GM18861 (cell line): ENCODE results near the gene GNAI3.

Experiments used
- ATAC-seq: cut with Tn5 transposase; IDR thresholded peaks from one replicate; pipeline ENCODE4 v1.9.1; 2021; ENCODE audit not compliant: unreplicated experiment

The GNAI3 gene

GRCh38 chr1:109523706-109524105 is 24.7 kb upstream of the GNAI3 start:
- no peak for ATAC-seq

DNA sequence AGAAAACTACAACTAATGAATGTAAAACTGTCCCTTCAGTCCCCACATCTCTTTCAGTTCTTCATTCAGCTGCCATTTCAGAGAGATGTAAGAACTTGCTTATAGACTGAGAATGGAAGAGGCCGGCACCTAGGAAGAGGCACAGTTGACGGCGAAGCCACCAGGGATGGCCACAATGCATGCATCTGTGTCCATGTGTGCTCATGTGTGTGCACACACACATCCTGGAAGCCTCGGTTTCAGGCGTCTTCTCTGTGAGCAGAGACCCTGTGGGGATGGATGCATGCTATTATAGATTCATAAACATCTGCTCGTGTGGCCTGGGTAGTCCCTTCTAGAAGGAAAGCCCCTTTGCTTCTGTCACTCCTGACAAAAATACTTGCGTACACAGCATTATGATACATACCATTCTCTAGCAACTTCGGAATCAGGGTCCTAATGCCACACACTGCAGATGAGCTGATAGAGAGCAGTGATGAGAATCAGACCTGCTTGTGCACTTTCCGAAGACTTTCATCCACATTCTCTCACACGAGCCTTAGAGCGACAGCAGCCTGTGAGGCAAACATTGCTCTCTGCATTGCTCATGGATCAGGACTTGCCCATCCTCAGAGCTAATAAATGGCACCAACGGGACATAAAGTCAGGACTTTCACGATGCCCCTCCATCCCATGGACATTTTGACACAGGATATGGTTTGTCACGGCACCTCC is 21.2 kb upstream of the GNAI3 start:
- no peak for ATAC-seq

GRCh38 chr1:109527846-109528695 is 20.3 kb upstream of the GNAI3 start:
- no peak for ATAC-seq

- no peak for ATAC-seq
Observed at GRCh38 chr1:109528712-109529111, 19.7 kb upstream of the GNAI3 start.

- no peak for ATAC-seq
Observed at GRCh38 chr1:109529881-109530456, 18.4 kb upstream of the GNAI3 start.

DNA sequence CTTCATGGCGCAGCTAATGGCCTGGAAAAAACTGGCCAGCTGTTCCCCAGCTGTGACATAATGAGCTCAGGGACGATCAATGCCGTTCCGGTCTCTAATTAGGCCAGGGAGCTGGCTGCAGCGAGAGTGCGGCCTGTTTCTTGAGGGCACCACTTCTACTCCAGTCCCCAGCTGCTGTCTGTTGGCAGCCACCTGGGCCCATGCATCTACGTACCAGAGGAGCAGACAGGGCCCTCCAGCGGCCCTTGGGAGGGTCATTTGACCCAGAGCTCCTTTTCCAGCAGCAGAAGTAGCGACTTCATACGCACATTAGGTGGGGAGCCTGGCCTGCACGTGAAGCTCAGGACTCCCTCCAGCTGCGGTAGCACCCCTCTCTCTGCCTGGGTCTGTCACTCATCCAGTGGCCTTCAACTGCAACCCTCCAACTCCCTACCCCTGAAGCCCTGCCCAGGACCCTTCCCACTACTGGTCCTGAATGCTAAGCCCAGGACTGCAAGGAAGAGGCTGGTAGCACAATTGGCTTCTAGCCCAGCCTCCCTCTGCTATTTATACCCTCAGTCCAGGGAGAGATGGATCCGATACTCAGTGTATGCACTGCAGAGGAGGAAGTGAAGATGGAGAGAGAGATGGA is 17.8 kb upstream of the GNAI3 start:
- no peak for ATAC-seq

DNA sequence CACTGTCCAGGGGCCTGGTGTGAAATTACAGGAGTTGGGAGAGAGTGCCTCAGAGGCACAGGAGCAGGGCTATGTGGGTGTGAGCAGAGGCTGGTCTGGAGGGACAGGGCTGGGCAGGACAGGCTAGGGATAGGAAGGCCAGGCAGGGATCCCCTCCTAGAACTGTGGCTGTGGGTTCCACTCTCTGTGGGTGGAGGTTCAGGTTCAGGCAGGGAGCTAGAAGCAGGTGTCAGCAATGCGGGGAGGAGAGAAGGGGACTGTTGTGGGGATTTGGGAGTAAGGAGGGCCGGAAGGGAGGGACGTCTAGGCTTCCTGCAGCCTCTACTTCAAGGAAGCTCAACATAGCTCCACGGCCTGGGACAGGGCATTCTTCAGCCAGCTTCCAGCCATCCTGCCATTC is 17.0 kb upstream of the GNAI3 start:
- ATAC-seq = no peak

DNA sequence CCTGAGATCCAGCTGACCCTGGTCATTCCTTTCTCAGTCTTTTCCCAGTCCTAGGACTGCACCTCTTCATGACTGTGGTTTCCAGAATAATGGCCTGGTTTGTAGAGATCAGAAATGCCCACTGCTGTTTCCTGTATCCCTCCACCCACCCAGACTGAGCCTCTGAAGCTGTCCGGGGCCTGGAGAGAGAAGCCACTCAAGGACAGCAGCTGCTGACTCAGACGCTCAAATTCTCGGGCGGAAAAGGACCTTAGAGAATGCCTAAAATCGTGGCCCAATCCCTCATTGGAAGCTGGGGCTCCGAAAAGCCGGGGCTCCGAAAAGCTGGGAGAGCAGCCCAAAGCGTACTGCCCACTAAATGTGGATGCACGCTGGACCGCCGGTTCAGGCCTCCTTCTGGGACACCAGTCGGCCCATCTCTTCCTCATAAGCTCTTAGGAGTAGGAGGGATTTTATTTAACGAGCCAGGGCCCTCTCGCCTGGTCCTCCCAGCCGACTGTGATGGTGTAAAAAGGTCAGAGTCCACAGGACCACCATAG is 16.5 kb upstream of the GNAI3 start:
- ATAC-seq = no peak

DNA sequence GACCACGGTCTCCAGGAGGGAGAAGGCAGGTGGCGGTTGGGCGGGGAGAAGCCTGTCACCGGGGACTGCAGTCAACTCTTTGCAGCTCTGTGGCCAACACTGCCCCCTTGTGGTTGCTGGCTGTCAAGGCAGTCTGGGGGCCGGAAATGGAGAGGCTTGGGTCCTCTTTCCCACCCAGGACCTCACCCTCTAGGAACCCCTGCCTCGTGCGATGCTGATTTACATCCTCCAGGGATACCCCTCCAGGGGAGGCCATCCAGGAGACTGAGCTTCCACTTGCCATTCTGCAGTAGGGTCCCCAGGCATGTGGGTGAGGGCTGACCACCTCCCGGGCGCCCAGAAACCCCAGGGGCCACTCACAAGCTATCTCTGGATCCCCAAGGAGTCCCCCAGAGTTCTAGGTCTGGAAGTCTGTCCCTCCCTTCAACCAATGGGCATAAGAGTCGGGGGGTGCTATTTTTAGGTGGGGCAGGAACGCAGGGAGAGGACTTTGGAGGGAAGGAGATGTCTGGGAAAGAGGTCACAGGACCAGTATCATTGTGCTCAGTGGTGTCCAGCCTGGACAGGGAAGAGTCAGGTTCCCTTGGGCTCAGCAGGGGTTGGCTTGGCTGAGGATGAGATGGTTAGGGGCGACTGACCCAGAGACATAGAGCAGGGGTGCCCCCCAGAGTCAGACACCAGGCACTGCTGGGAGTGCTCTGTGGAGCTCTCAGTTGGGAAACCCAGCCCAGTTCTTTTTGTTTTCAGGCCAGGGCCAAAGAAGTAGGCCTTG is 15.9 kb upstream of the GNAI3 start:
- peak; percentile 63 for ATAC-seq

GRCh38 chr1:109534307-109534858 is 14.0 kb upstream of the GNAI3 start:
- ATAC-seq = no peak

DNA sequence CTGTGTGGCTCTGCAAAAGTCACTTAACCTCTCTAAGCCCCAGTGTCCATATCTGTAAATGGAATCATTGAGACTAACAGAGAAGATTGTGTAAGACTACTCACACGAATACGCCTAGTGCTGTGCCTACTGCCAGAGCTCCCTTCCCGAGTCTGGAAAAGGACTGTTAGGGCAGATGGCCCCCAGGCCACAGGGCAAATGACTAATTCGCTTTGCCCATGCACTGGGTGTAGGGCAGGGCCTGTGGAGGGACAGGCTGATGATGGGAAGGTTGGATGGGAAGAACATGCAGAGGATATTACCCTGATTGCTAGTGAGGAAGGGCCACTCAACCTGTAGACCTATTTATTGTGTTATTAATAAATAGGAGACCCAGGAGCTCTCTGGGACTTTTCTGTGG is 12.9 kb upstream of the GNAI3 start:
- no peak for ATAC-seq

DNA sequence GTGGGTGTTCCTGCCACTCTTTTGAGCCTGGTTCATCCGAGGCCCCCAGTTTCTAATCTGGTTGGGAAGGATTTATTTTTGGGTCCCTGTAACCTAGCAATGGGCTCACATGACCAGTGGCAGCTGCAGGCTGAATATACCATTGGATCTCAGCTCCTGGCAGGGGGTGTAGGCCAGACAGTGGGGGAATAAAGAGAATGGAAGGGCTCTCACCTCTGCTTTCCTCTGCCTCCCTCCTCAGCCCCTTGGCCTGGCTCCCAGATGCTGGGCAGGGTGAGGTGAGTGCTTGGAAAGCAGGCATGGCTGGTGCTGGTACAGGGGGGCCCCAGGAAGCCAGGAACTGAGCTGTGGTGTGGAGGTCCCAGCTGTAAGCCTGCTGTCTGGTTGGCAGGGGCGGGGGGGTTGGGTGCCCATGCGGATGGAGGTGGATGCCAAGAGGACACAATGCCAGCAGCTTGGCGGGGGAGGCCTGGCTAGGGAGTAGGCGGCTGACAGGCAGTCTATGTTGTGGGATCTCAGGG is 12.4 kb upstream of the GNAI3 start:
- no peak for ATAC-seq

DNA sequence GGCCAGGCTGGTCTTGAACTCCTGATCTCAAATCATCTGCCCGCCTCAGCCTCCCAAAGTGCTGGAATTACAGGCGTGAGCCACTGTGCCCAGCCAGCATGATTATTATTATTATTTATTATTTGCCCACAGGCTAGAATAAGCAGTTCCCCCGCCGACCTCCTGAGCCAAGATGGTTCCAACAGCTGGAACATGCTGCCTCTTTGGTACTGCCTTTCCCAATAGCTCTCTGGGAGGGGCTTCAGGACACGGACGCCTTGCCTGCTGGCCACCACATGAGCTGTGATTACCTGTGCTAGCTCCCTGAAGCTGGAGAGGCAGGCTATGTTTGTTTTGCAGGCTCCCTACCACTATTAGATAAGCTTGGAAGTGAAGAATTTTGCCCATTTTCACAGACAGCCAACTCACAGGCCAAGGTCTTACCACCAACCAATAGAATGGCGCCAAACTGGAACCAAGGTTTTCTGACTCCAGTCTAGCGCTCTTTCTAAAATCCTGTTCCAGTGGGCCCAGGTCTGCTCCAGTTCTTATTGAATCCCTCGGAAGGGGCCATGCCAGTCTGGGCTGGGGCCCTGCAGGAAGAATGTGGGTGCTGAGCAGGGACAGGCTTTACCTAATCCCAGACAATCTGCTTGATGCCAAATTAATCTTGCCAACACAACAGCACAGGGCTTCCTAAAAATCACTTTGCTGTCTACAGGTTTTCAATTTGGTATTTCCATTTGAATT is 10.8 kb upstream of the GNAI3 start:
- ATAC-seq = no peak

GRCh38 chr1:109538827-109539555 is 9.4 kb upstream of the GNAI3 start:
- no peak for ATAC-seq

GRCh38 chr1:109539676-109540075 is 8.7 kb upstream of the GNAI3 start, which contains the start of gene GPR61:
Gene GPR61 (plus strand): TSS chr1:109539872. CDS start chr1:109543023, 3,151 bp downstream.
- no peak for ATAC-seq

DNA sequence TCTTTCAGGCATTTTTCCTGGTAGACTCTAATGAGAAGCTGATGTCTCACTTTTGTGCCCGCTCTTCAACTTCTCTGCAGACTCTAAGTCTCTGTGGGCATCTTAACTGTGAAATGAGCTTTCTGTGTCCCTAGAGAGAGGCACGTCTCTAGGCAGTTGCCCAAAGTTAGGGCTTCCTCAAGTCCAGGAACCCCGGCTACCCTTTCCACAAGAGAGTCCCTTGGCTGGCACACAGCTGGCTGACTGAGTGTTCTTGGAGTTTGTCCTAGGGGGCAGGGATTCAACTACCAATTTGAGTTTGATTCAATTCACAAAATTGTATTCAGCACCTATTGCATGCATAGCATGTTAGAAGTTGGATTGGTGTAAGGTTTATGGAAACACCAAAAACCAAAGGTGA is 7.3 kb upstream of the GNAI3 start:
- no peak for ATAC-seq

DNA sequence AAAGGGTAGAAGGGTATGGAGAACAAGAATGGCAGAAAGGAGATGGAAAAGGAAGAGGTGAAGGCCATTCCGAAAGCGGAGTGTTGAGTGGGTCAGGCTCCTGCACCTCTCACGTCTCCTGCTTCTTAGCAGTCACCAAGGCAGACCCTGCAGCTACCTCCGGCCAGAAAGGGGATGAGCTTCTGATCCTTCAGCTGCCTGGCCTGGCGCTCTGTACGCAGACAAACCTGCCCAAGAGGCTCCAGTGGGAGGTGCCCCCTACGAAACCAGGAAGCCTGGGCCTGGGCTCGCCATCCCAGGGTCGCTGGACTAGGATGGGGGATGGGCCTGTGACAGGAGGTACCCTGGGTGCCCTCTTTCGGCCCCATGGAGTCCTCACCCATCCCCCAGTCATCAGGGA is 5.8 kb upstream of the GNAI3 start:
- ATAC-seq = no peak

GRCh38 chr1:109543283-109543987 is 5.0 kb upstream of the GNAI3 start:
- no peak for ATAC-seq
